ENCODE results near the gene LRRC9.
"Not testable (repeated sequence)": the region's sequence is repeated elsewhere in the genome, so short reads cannot be mapped to it uniquely, and the experiment has no call there.

LRRC9 gene

GRCh38 chr14:59957890-59958289 is 37.9 kb downstream of the LRRC9 start:
- not testable (repeated sequence) for DNase-seq (ENCODE audit: low read depth in 2 of 2)

GRCh38 chr14:59959668-59960067 is 39.7 kb downstream of the LRRC9 start:
- DNase-seq (ENCODE audit: low read depth in 2 of 2) = no peak

GRCh38 chr14:59961518-59962062 is 41.6 kb downstream of the LRRC9 start:
- no peak for DNase-seq (ENCODE audit: low read depth in 2 of 2)

- DNase-seq (ENCODE audit: low read depth in 2 of 2) = no peak
Measured at GRCh38 chr14:59964251-59965007, 44.5 kb downstream of the LRRC9 start.

- DNase-seq (ENCODE audit: low read depth in 2 of 2) = no peak
Measured at GRCh38 chr14:59969319-59969718, 49.4 kb downstream of the LRRC9 start.

- no peak for DNase-seq (ENCODE audit: low read depth in 2 of 2)
Measured at GRCh38 chr14:59981564-59981963, 61.6 kb downstream of the LRRC9 start.

- no peak for DNase-seq (ENCODE audit: low read depth in 2 of 2)
Measured at GRCh38 chr14:59983048-59983447, 63.1 kb downstream of the LRRC9 start.

GRCh38 chr14:59986556-59987059 is 66.7 kb downstream of the LRRC9 start:
- DNase-seq (ENCODE audit: low read depth in 2 of 2) = no peak

GRCh38 chr14:59997449-59997848 is 77.5 kb downstream of the LRRC9 start:
- no peak for DNase-seq (ENCODE audit: low read depth in 2 of 2)

- no peak for DNase-seq (ENCODE audit: low read depth in 2 of 2)
Measured at GRCh38 chr14:59997966-59998365, 78.0 kb downstream of the LRRC9 start.

- DNase-seq (ENCODE audit: low read depth in 2 of 2) = no peak
Measured at GRCh38 chr14:59998564-59998963, 78.6 kb downstream of the LRRC9 start.

- no peak for DNase-seq (ENCODE audit: low read depth in 2 of 2)
Measured at GRCh38 chr14:60002819-60003492, 83.0 kb downstream of the LRRC9 start.

- no peak for DNase-seq (ENCODE audit: low read depth in 2 of 2)
Measured at GRCh38 chr14:60003991-60004390, 84.0 kb downstream of the LRRC9 start.

GRCh38 chr14:60008042-60008441 is 88.1 kb downstream of the LRRC9 start:
- no peak for DNase-seq (ENCODE audit: low read depth in 2 of 2)

- not testable (repeated sequence) for DNase-seq (ENCODE audit: low read depth in 2 of 2)
Measured at GRCh38 chr14:60010263-60010662, 90.3 kb downstream of the LRRC9 start.

GRCh38 chr14:60014402-60014801 is 94.5 kb downstream of the LRRC9 start:
- DNase-seq (ENCODE audit: low read depth in 2 of 2) = no peak

GRCh38 chr14:60021619-60022018 is 101.7 kb downstream of the LRRC9 start:
- DNase-seq (ENCODE audit: low read depth in 2 of 2) = no peak

GRCh38 chr14:60025571-60025970 is 105.6 kb downstream of the LRRC9 start:
- no peak for DNase-seq (ENCODE audit: low read depth in 2 of 2)

- DNase-seq (ENCODE audit: low read depth in 2 of 2) = no peak
Measured at GRCh38 chr14:60035177-60035576, 115.2 kb downstream of the LRRC9 start.

- not testable (repeated sequence) for DNase-seq (ENCODE audit: low read depth in 2 of 2)
Measured at GRCh38 chr14:60047976-60048375, 128.0 kb downstream of the LRRC9 start.

GRCh38 chr14:60051721-60052221 is 131.8 kb downstream of the LRRC9 start:
- no peak for DNase-seq (ENCODE audit: low read depth in 2 of 2)

GRCh38 chr14:60058087-60058486 is 138.1 kb downstream of the LRRC9 start:
- no peak for DNase-seq (ENCODE audit: low read depth in 2 of 2)

- no peak for DNase-seq (ENCODE audit: low read depth in 2 of 2)
Measured at GRCh38 chr14:60061371-60061770, 141.4 kb downstream of the LRRC9 start.
